ENCODE data around the gene RTCA.
"Not testable (repeated sequence)": the region's sequence is repeated elsewhere in the genome, so short reads cannot be mapped to it uniquely, and the experiment has no call there.

The RTCA gene

GRCh38 chr1:100265931-100266740 lies at the start of gene RTCA:
Gene RTCA (plus strand): TSS chr1:100266216. CDS start chr1:100266376, 160 bp downstream.
- TF ChIP-seq Cebpa-rat (IDR thresholded peaks at IDR 0.05): no peak
- H3K27ac ChIP-seq: peak within 1 kb of the TSS; percentile 94

DNA sequence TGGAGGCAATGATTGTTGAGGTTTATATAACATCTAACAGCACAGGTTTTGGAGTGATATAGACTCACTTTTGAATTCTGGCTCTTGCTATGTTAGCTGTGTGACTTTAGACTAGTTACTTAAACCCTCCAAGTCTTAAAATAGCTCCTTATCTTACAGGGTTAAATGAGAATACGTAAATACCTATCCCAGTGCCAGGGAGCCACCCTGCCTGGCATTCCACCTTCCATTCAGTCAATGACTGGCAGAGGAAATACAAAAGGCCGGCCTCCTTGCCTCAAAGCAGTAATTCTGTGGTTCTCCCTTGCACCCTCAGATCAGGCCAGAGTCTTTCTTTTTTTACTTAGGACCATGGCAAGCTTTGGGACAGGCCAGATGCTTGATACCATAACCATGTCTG lies 48.2 kb upstream of the RTCA start:
- Histone ChIP-seq H3K4me3 (no peak overlapping the region), H3K4me2 (no peak overlapping the region), H3K27ac (no peak overlapping the region), H3K9ac (no peak overlapping the region), H3K27me3 (no peaks in the 10 kb centered on the region), H4K20me1 (no peaks in the 10 kb centered on the region), H3K9me3 (no peaks in the 10 kb centered on the region), H3K4me1 (no peaks in the 10 kb centered on the region), H3K36me3 (peaks cover 59% of the 10 kb centered on the region)
- no peak for TF ChIP-seq Cebpa-rat (IDR thresholded peaks at IDR 0.05)

More at GRCh38 chr1:100265931-100266740, at the start of gene RTCA:
- Histone ChIP-seq H3K9ac (peak within 1 kb of the TSS; percentile 98), H4K20me1 (no peaks in the 10 kb centered on the region; the same call in 1 of the 2 replicates), H3K4me2 (peak within 1 kb of the TSS; percentile 78), H3K27me3 (no peaks in the 10 kb centered on the region), H3K9me3 (peaks cover 10% of the 10 kb centered on the region; the same call in 1 of the 2 replicates), H3K36me3 (peaks cover 43% of the 10 kb centered on the region), H3K4me3 (peak within 1 kb of the TSS; percentile 95), H3K4me1 (peaks cover 30% of the 10 kb centered on the region)

- no peaks in the 10 kb centered on the region for H3K9me3 ChIP-seq
- no peak overlapping the region for H3K9ac ChIP-seq
- no peaks in the 10 kb centered on the region for H3K27me3 ChIP-seq
- H3K36me3 ChIP-seq: peaks cover 47% of the 10 kb centered on the region
- H3K4me1 ChIP-seq: no peaks in the 10 kb centered on the region
- no peak overlapping the region for H3K4me2 ChIP-seq
- H4K20me1 ChIP-seq: no peaks in the 10 kb centered on the region
- no peak overlapping the region for H3K4me3 ChIP-seq
- no peak for TF ChIP-seq Cebpa-rat (IDR thresholded peaks at IDR 0.05)
- no peak overlapping the region for H3K27ac ChIP-seq
Measured at GRCh38 chr1:100219457-100219856, 46.6 kb upstream of the RTCA start.

- Histone ChIP-seq H3K27ac (no peak overlapping the region), H3K4me1 (no peaks in the 10 kb centered on the region), H3K9me3 (no peaks in the 10 kb centered on the region), H3K4me2 (no peak overlapping the region), H3K4me3 (no peak overlapping the region), H3K27me3 (no peaks in the 10 kb centered on the region), H4K20me1 (no peaks in the 10 kb centered on the region), H3K9ac (no peak overlapping the region), H3K36me3 (peaks cover 43% of the 10 kb centered on the region)
- TF ChIP-seq Cebpa-rat (IDR thresholded peaks at IDR 0.05): no peak
Measured at GRCh38 chr1:100219883-100220282, 46.1 kb upstream of the RTCA start.

- Histone ChIP-seq H3K4me1 (no peaks in the 10 kb centered on the region), H3K9me3 (no peaks in the 10 kb centered on the region), H3K4me2 (no peak overlapping the region), H3K27me3 (no peaks in the 10 kb centered on the region), H3K9ac (no peak overlapping the region), H3K4me3 (no peak overlapping the region), H3K27ac (no peak overlapping the region), H3K36me3 (peaks cover 39% of the 10 kb centered on the region), H4K20me1 (no peaks in the 10 kb centered on the region)
- no peak for TF ChIP-seq Cebpa-rat (IDR thresholded peaks at IDR 0.05)
Measured at GRCh38 chr1:100222428-100222827, 43.6 kb upstream of the RTCA start.

DNA sequence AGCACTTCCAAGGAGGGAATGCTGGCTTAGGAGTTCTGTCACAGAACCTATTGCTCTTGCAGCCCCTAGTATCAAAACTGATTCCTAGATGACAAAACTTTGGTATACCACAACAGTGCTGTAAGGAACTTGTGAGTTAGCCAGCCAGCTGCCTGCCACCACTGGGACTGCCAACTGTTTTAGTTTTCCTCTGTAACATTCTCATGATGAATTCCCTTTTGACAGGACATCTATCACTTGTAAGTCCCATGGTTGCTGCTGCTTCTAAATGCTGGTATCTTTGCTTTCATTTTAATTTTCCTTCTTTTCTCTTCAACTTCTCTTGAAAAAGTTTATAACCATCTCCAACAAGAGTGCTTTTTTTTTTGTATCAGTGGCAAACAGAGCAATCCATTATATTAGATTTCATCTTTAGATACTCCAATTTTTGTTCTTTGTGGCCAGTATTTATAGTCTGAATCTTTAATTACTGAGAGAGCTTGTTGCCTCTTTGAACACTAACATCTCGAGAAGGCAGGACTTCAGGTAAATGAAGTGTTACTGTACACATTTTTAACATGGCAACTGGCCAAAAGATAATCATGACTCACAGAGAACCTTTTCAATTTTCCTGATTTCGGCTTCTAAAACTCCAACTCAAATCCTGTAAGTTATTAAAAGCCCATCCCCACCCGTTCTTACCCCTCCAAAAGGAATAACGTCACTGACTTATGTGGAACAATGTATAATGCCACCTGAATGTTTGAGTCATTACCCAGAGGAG lies 36.2 kb upstream of the RTCA start:
- H3K27ac ChIP-seq: no peak overlapping the region
- no peaks in the 10 kb centered on the region for H3K27me3 ChIP-seq
- TF ChIP-seq Cebpa-rat (IDR thresholded peaks at IDR 0.05): no peak
- peaks cover 60% of the 10 kb centered on the region for H3K36me3 ChIP-seq
- H3K9me3 ChIP-seq: no peaks in the 10 kb centered on the region
- H4K20me1 ChIP-seq: no peaks in the 10 kb centered on the region
- H3K4me2 ChIP-seq: no peak overlapping the region
- no peaks in the 10 kb centered on the region for H3K4me1 ChIP-seq
- H3K9ac ChIP-seq: no peak overlapping the region
- no peak overlapping the region for H3K4me3 ChIP-seq

GRCh38 chr1:100230765-100231164 lies 35.3 kb upstream of the RTCA start:
- H3K9me3 ChIP-seq: no peaks in the 10 kb centered on the region
- H3K36me3 ChIP-seq: peaks cover 60% of the 10 kb centered on the region
- no peaks in the 10 kb centered on the region for H3K4me1 ChIP-seq
- H3K4me3 ChIP-seq: no peak overlapping the region
- TF ChIP-seq Cebpa-rat (IDR thresholded peaks at IDR 0.05): no peak
- H3K4me2 ChIP-seq: no peak overlapping the region
- H4K20me1 ChIP-seq: no peaks in the 10 kb centered on the region
- H3K27ac ChIP-seq: no peak overlapping the region
- H3K27me3 ChIP-seq: no peaks in the 10 kb centered on the region
- no peak overlapping the region for H3K9ac ChIP-seq

- no peak overlapping the region for H3K27ac ChIP-seq
- no peak overlapping the region for H3K4me2 ChIP-seq
- TF ChIP-seq Cebpa-rat (IDR thresholded peaks at IDR 0.05): no peak
- no peaks in the 10 kb centered on the region for H4K20me1 ChIP-seq
- H3K4me1 ChIP-seq: no peaks in the 10 kb centered on the region
- no peaks in the 10 kb centered on the region for H3K27me3 ChIP-seq
- peaks cover 57% of the 10 kb centered on the region for H3K36me3 ChIP-seq
- H3K9ac ChIP-seq: no peak overlapping the region
- no peaks in the 10 kb centered on the region for H3K9me3 ChIP-seq
- no peak overlapping the region for H3K4me3 ChIP-seq
Measured at GRCh38 chr1:100231721-100232120, 34.3 kb upstream of the RTCA start.

- no peak overlapping the region for H3K4me2 ChIP-seq
- no peaks in the 10 kb centered on the region for H3K4me1 ChIP-seq
- H4K20me1 ChIP-seq: no peaks in the 10 kb centered on the region
- TF ChIP-seq Cebpa-rat (IDR thresholded peaks at IDR 0.05): no peak
- no peaks in the 10 kb centered on the region for H3K9me3 ChIP-seq
- no peak overlapping the region for H3K4me3 ChIP-seq
- H3K9ac ChIP-seq: no peak overlapping the region
- no peaks in the 10 kb centered on the region for H3K27me3 ChIP-seq
- H3K27ac ChIP-seq: no peak overlapping the region
- H3K36me3 ChIP-seq: peaks cover 57% of the 10 kb centered on the region
Measured at GRCh38 chr1:100232156-100232555, 33.9 kb upstream of the RTCA start.

DNA sequence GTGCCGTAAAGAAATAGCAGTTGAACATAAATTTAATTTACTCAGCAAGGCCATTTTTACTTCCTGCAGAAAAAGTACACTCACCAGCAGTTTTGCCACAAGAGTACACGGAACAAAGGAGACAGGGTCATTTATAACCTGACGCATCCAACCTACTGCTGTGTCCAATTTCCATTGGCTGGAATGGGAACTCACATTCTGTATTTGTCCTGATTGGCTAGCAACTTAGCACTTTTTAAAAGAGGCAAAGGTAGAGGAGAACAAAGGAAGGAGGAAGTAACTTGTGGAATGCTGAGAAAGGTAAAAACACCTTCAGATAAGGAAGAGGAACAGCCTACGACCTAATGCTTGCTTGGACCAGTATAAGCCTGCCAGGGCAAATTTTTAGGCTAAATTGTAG lies 32.5 kb upstream of the RTCA start:
- not testable (repeated sequence) for H4K20me1 ChIP-seq, H3K27me3 ChIP-seq, H3K9me3 ChIP-seq, H3K4me1 ChIP-seq, H3K9ac ChIP-seq, H3K4me2 ChIP-seq, H3K27ac ChIP-seq, H3K4me3 ChIP-seq
- peaks cover 57% of the 10 kb centered on the region for H3K36me3 ChIP-seq
